Transverse colon (tissue), 4 donors: ENCODE data around the gene PLBD2. TPM values are rescaled to one million over a fixed set of nuclear protein-coding genes. Genes with fewer than 3 reads are reported as not detected.
A peak's percentile ranks its signal among the peaks of the same experiment; 100 is the strongest.

Experiments used
- DNase-seq: peaks from one replicate; pipeline ENCODE4 v3.0.0-alpha.2; 2019
- H3K27ac ChIP-seq, 4 donors: fragments of 200-600 bp; sonication (generic); 2 replicates each; pipeline ENCODE4 v1.5.1; 2016 to 2018; ENCODE audit warnings: inconsistent platforms in 4 of 4
- H3K27me3 ChIP-seq: fragments of 200-600 bp; sonication (generic); 2 replicates; pipeline ENCODE4 v1.5.1; 2017; ENCODE audit warnings: inconsistent platforms
- H3K36me3 ChIP-seq, 4 donors: fragments of 200-600 bp; sonication (generic); 2 replicates each; pipeline ENCODE4 v1.5.1; 2017 to 2019; ENCODE audit warnings: inconsistent platforms in 4 of 4
- H3K4me1 ChIP-seq, 4 donors: fragments of 200-600 bp; sonication (generic); 2 replicates each; pipeline ENCODE4 v1.5.1; 2017 to 2020; ENCODE audit warnings: inconsistent platforms in 4 of 4
- H3K4me3 ChIP-seq, 4 donors: fragments of 200-600 bp; sonication (generic); 1 replicate in 1 of 4; 2 replicates in 3 of 4; pipeline versions ENCODE4 v1.5.1 to v1.6.1; 2017 to 2019; ENCODE audit warnings: inconsistent platforms in 4 of 4
- H3K9me3 ChIP-seq, 2 donors: fragments of 200-600 bp; sonication (generic); 2 replicates each; pipeline ENCODE4 v1.5.1; 2017 to 2019; ENCODE audit warnings: inconsistent platforms in 2 of 2
- EP300 ChIP-seq: sonication (generic); formaldehyde crosslinking; IDR thresholded peaks from one replicate; pipeline ENCODE4 v1.6.1; 2017; ENCODE audit warnings: antibody characterized with exemption, low read depth
- POLR2A ChIP-seq: fragments of 450-650 bp; IDR thresholded peaks from one replicate; pipeline ENCODE4 v1.6.1; 2016; ENCODE audit warnings: antibody characterized with exemption, mild to moderate bottlenecking, moderate library complexity
- POLR2AphosphoS5 ChIP-seq, 3 donors: sonication (generic); formaldehyde crosslinking; IDR thresholded peaks; one replicate each; pipeline ENCODE4 v1.6.1; 2016; ENCODE audit warnings: antibody characterized with exemption in 3 of 3
- WGBS, 2 donors: methylation state at CpG; one replicate each; pipeline ENCODE4 v1.1.5; 2018; ENCODE audit warnings: low coverage in 1 of 2; 5-methylcytosine and 5-hydroxymethylcytosine counted together
- in situ Hi-C, 4 donors: fragments of 200-750 bp; cut with MboI; loops; one replicate each; pipeline versions ENCODE4 v1.15.0 to v1.15.1; 2017; ENCODE audit warnings: low sequenced_read_pairs in 3 of 4, low pct_ligation_motif_present in 1 of 4, low pct_unique_long_range_greater_than_20kb in 1 of 4
- intact Hi-C: fragments of 100-400 bp; cut with DNase I; formaldehyde crosslinking; loops from one replicate; pipeline ENCODE4 v1.15.1; 2023; ENCODE audit warnings: low total_unique reads
- total RNA-seq, 4 donors: library from RNA; depleted of rRNA; stranded (reverse); fragments of >200 nt; gene quantifications; one replicate each; pipeline ENCODE4 v1.1.0, GENCODE V29; 2016
- TF ChIP-seq, protein P1 (sequence below), 5 experiments: fragments of 200-600 bp in 3 of 5; fragments of 450-650 bp in 2 of 5; sonication (generic) in 3 of 5; IDR thresholded peaks; 1 replicate in 2 of 5; 2 replicates in 3 of 5; pipeline ENCODE4 v1.5.1; 2016 to 2017; ENCODE audit warnings: antibody characterized with exemption in 5 of 5, inconsistent platforms in 3 of 5, mild to moderate bottlenecking in 2 of 5, moderate library complexity in 1 of 5

Gene PLBD2
- total RNA-seq, 4 donors from 2014 or later = 12.3 to 27.5 (median 19.0) TPM

DNA sequence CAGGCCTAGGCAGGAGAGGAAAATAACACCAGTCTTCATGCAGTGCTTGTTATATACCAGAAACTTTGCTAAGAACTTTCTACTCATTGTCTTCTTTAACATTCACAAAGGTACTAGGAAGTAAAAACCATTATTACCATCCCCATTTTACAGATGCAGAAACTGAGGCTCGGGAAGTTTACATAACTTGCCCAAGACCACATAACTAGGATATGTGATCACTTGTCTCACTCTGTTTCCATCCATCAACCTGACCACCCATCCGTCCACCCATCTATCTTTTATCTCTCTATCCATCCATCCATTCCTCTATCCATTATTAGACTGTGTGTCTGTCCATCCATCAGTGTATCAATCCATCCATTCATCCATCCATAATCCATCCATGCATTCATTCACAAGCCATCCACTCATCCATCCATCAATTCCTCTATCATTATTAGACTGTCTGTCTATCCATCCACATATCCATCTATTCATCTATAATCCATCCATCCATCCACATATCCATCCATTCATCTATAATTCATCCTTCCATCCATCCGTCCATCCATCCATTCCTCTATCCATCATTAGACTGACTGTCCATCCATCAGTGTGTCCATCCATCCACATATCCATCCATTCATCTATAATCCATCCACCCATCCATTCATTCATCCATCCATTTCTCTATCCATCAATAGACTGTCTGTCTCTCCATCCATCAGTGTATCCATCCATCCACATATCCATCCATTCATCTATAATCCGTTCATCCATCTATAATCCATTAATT is 80.3 kb downstream of the PLBD2 start:
- in situ Hi-C loops = loop anchor here in 2 of 4 donors (10.0 to 25.0 kb wide), 2 partner anchors 244 to 474 kb away; no protein-coding TSS in a partner anchor
- no peaks in the 10 kb centered on the region for H3K4me1 ChIP-seq
- intact Hi-C loops = no loop called here
- no peaks in the 10 kb centered on the region for H3K27me3 ChIP-seq
- no peak overlapping the region for H3K4me3 ChIP-seq
- TF ChIP-seq POLR2A (no peak), POLR2AphosphoS5 (IDR thresholded peaks at IDR 0.05) (no peak), EP300 (no peak)
- TF ChIP-seq, protein P1, sequence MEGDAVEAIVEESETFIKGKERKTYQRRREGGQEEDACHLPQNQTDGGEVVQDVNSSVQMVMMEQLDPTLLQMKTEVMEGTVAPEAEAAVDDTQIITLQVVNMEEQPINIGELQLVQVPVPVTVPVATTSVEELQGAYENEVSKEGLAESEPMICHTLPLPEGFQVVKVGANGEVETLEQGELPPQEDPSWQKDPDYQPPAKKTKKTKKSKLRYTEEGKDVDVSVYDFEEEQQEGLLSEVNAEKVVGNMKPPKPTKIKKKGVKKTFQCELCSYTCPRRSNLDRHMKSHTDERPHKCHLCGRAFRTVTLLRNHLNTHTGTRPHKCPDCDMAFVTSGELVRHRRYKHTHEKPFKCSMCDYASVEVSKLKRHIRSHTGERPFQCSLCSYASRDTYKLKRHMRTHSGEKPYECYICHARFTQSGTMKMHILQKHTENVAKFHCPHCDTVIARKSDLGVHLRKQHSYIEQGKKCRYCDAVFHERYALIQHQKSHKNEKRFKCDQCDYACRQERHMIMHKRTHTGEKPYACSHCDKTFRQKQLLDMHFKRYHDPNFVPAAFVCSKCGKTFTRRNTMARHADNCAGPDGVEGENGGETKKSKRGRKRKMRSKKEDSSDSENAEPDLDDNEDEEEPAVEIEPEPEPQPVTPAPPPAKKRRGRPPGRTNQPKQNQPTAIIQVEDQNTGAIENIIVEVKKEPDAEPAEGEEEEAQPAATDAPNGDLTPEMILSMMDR (IDR thresholded peaks at IDR 0.05) = no peak
- no peak for DNase-seq
- H3K9me3 ChIP-seq = no peaks in the 10 kb centered on the region
- H3K27ac ChIP-seq = no peak overlapping the region
- no peaks in the 10 kb centered on the region for H3K36me3 ChIP-seq
- WGBS, 2 donors = 69 to 73% methylated on average over 3 to 4 of the region's 4 CpGs

DNA sequence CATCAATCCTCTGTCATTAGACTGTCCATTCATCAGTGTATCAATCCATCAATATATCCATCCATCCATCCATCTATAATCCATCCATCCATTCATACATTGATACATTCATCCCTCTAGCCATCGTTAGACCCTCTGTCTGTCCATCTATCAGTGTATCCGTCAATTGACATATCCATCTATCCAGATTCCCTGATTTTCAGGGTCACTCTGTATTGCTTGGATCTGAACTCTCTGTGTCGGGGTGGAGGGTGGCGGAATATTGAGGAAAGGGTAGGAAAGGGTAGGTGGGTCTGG is 80.9 kb downstream of the PLBD2 start:
- H3K4me3 ChIP-seq = no peak overlapping the region
- 37 to 70% methylated on average over 3 to 4 of the region's 4 CpGs for WGBS, 2 donors

DNA sequence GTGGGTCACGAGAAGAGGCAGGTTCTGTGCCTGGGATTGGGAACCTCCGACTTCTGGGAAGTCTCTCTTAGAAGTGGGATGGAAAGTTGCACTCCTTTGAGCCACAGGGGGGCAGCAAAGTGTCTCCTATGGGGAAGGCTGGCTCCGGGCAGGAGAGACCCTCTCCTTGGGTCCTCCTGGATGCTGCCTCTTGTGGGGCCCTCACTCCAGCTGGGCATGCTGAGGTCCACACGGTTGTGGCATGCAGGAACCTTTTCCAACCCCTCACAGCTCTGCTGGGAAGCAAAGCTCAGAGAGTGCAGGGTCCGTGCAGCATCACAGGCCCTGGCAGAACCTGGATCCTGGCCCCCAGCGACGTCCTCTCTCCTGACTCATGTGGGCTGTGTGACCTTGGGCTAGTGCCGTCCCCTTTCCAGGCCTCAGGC is 81.2 kb downstream of the PLBD2 start:
- no peaks in the 10 kb centered on the region for H3K27me3 ChIP-seq
- WGBS, 2 donors = 29 to 60% methylated on average over 4 to 8 of the region's 8 CpGs
- no peak for TF ChIP-seq POLR2AphosphoS5 (IDR thresholded peaks at IDR 0.05)
- TF ChIP-seq, protein P1 (IDR thresholded peaks at IDR 0.05) = peak in 4 of 5 experiments; percentile 23 to 41 (median 34)
- no peak for DNase-seq
- intact Hi-C loops = no loop called here
- no peaks in the 10 kb centered on the region for H3K9me3 ChIP-seq
- in situ Hi-C loops = loop anchor here in 2 of 4 donors (10.0 to 25.0 kb wide), 2 partner anchors 245 to 473 kb away; no protein-coding TSS in a partner anchor
- H3K27ac ChIP-seq = no peak overlapping the region
- no peaks in the 10 kb centered on the region for H3K4me1 ChIP-seq
- no peaks in the 10 kb centered on the region for H3K36me3 ChIP-seq
- H3K4me3 ChIP-seq = no peak overlapping the region

More for the DNA sequence above, 80.9 kb downstream of the PLBD2 start:
- Histone ChIP-seq H3K9me3 (no peaks in the 10 kb centered on the region), H3K27me3 (no peaks in the 10 kb centered on the region), H3K27ac (no peak overlapping the region), H3K36me3 (no peaks in the 10 kb centered on the region), H3K4me1 (no peaks in the 10 kb centered on the region)
- intact Hi-C loops (no loop called here), in situ Hi-C loops (loop anchor here in 2 of 4 donors (10.0 to 25.0 kb wide), 2 partner anchors 244 to 473 kb away; no protein-coding TSS in a partner anchor)
- no peak for DNase-seq
- no peak for TF ChIP-seq EP300
- no peak for TF ChIP-seq POLR2AphosphoS5 (IDR thresholded peaks at IDR 0.05)
- no peak for TF ChIP-seq POLR2A

DNA sequence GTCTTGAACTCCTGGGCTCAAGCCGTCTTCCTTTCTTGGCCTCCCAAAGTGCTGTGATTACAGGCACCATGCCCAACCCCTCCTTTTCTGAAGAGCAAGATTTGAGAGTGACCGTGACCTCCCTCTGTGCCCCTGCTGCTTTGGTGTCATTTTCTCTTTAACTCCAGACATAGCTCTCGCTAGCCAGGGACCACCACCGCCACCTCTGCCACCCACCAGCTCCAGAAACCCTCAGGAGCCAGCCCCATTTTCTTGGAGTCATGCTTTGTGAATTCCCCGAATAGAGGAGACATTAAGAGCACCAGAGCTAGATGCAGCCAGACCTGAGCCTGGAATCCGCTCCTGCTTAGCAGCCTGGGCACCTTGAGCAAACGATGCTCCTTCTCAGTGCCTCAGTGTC is 81.9 kb downstream of the PLBD2 start:
- Histone ChIP-seq H3K4me3 (no peak overlapping the region), H3K9me3 (no peaks in the 10 kb centered on the region), H3K27ac (no peak overlapping the region), H3K27me3 (no peaks in the 10 kb centered on the region), H3K4me1 (no peaks in the 10 kb centered on the region), H3K36me3 (no peaks in the 10 kb centered on the region)
- TF ChIP-seq, protein P1 (IDR thresholded peaks at IDR 0.05) = no peak
- TF ChIP-seq POLR2A (no peak), POLR2AphosphoS5 (IDR thresholded peaks at IDR 0.05) (no peak), EP300 (no peak)
- intact Hi-C loops (no loop called here), in situ Hi-C loops (loop anchor here in 2 of 4 donors (25.0 kb wide), 1 partner anchor 472 kb away; no protein-coding TSS in a partner anchor)
- no peak for DNase-seq
- WGBS, 2 donors = 65 to 72% methylated on average over 5 to 7 of the region's 7 CpGs

Other genes starting within 250 kb of the PLBD2 start
- 10 to 100 TPM in 1 of 4 donors, 1 to 10 TPM in 3; 1.9 to 38.2 (median 4.9) TPM for gene RASAL1, start 222.8 kb upstream of the PLBD2 start, total RNA-seq
- gene CFAP73, start 208.9 kb upstream of the PLBD2 start, total RNA-seq = not detected
- 10 to 100 TPM; 60.7 to 96.1 (median 72.8) TPM for gene DDX54, start 173.1 kb upstream of the PLBD2 start, total RNA-seq
- 10 to 100 TPM; 17.5 to 41.5 (median 23.8) TPM for gene RITA1, start 172.9 kb upstream of the PLBD2 start, total RNA-seq
- gene TPCN1, start 137.1 kb upstream of the PLBD2 start, total RNA-seq = 1,000 to 10,000 TPM in 1 of 4 donors, 100 to 1,000 TPM in 1, 10 to 100 TPM in 2; 85.1 to 1,315 (median 121) TPM
- gene SLC8B1, start 23.5 kb upstream of the PLBD2 start, total RNA-seq = 100 to 1,000 TPM in 2 of 4 donors, 10 to 100 TPM in 2; 76.5 to 256 (median 95.5) TPM
- gene SDS, start 45.3 kb downstream of the PLBD2 start, total RNA-seq = 1 to 10 TPM in 3 of 4 donors, not detected in 1; 1.2 to 7.1 (median 5.7) TPM
- 10 to 100 TPM in 3 of 4 donors, 1 to 10 TPM in 1; 7.4 to 16.8 (median 13.1) TPM for gene SDSL, start 63.8 kb downstream of the PLBD2 start, total RNA-seq
- not detected for gene LHX5, start 113.3 kb downstream of the PLBD2 start, total RNA-seq